HepG2 (cell line): ENCODE measurements around the gene SRP14. TPM values are rescaled to one million over a fixed set of nuclear protein-coding genes. Genes with fewer than 3 reads are reported as not detected.
A peak's percentile ranks its signal among the peaks of the same experiment; 100 is the strongest.

Source experiments
- ARID3A ChIP-seq: IDR thresholded peaks from 2 replicates; pipeline ENCODE4 v1.6.1; 2012; ENCODE audit warnings: low read depth, low read length, improper control_type of control experiment
- MEIS2 ChIP-seq: sonication (generic); formaldehyde crosslinking; IDR thresholded peaks from 2 replicates; pipeline ENCODE4 v1.9.0; 2021; ENCODE audit warnings: mild to moderate bottlenecking, missing genetic modification reagents
- NFATC3 ChIP-seq: sonication (generic); formaldehyde crosslinking; IDR thresholded peaks from 2 replicates; pipeline ENCODE4 v1.5.1; 2020; ENCODE audit warnings: mild to moderate bottlenecking, missing genetic modification reagents
- PTBP1 ChIP-seq: fragments of 200-400 bp; formaldehyde crosslinking; IDR thresholded peaks from 2 replicates; pipeline ENCODE4 v1.6.1; 2018; ENCODE audit warnings: low read length, low read depth; ENCODE audit not compliant: poor library complexity, severe bottlenecking
- RFX3 ChIP-seq: IDR thresholded peaks from 2 replicates; pipeline ENCODE4 v1.6.1; 2016; ENCODE audit warnings: missing biosample characterization, missing genetic modification reagents
- RFXAP ChIP-seq: sonication (generic); formaldehyde crosslinking; IDR thresholded peaks from 2 replicates; pipeline ENCODE4 v1.4.0; 2020; ENCODE audit warnings: missing genetic modification reagents, borderline replicate concordance
- ZNF484 ChIP-seq: sonication (generic); formaldehyde crosslinking; IDR thresholded peaks from 2 replicates; pipeline ENCODE4 v1.5.1; 2020; ENCODE audit warnings: mild to moderate bottlenecking, low read depth, missing genetic modification reagents, borderline replicate concordance
- ZNF496 ChIP-seq: sonication (generic); formaldehyde crosslinking; IDR thresholded peaks from 2 replicates; pipeline ENCODE4 v1.8.1; 2023; ENCODE audit warnings: mild to moderate bottlenecking, moderate library complexity, missing genetic modification reagents; ENCODE audit not compliant: insufficient replicate concordance
- ZNF547 ChIP-seq: sonication (generic); formaldehyde crosslinking; IDR thresholded peaks from 2 replicates; pipeline ENCODE4 v1.5.1; 2020; ENCODE audit warnings: mild to moderate bottlenecking, missing genetic modification reagents
- ZNF552 ChIP-seq: sonication (generic); formaldehyde crosslinking; IDR thresholded peaks from 2 replicates; pipeline ENCODE4 v1.9.0; 2022; ENCODE audit warnings: missing genetic modification reagents, mild to moderate bottlenecking, borderline replicate concordance
- ZNF674 ChIP-seq: sonication (generic); formaldehyde crosslinking; IDR thresholded peaks from 2 replicates; pipeline ENCODE4 v1.5.0; 2020; ENCODE audit warnings: low read depth, mild to moderate bottlenecking, missing genetic modification reagents
- ZNF691 ChIP-seq: sonication (generic); formaldehyde crosslinking; IDR thresholded peaks from 2 replicates; pipeline ENCODE4 v1.4.0; 2020; ENCODE audit warnings: missing genetic modification reagents, low read depth, mild to moderate bottlenecking, borderline replicate concordance
- ZNF775 ChIP-seq: sonication (generic); formaldehyde crosslinking; IDR thresholded peaks from 2 replicates; pipeline ENCODE4 v1.4.0; 2020; ENCODE audit warnings: missing genetic modification reagents, mild to moderate bottlenecking, moderate library complexity, borderline replicate concordance
- polyA plus RNA-seq, 8 experiments: library from polyadenylated mRNA; depleted of rRNA in 3 of 8; stranded (reverse) in 7 of 8; unstranded in 1 of 8; fragments of >200 nt; fragmentation: Illumina TruSeq in 4 of 8; extraction: Trizol in 4 of 8; gene quantifications; 2 replicates each; pipeline versions ENCODE4 v1.2.1 to v1.2.3, GENCODE V29; 2011 to 2016; ENCODE audit warnings: low read depth in 4 of 8, missing spikeins in 1 of 8, mixed read lengths in 1 of 8; ENCODE audit not compliant: insufficient read depth in 1 of 8
- total RNA-seq, 5 experiments: library from RNA; depleted of rRNA; stranded (reverse); fragments of >200 nt; fragmentation: Illumina TruSeq; extraction: Trizol; gene quantifications; 2 replicates each; pipeline ENCODE4 v1.2.3, GENCODE V29; 2016; ENCODE audit warnings: low read depth in 1 of 5
- TF ChIP-seq, protein P1 (sequence below): sonication (generic); formaldehyde crosslinking; IDR thresholded peaks from 2 replicates; pipeline ENCODE4 v1.4.0; 2020; ENCODE audit warnings: missing genetic modification reagents
- TF ChIP-seq, protein P2 (sequence below): sonication (generic); formaldehyde crosslinking; conservative IDR thresholded peaks from 2 replicates; pipeline ENCODE4 v1.8.0; 2022; ENCODE audit warnings: low read depth, missing genetic modification reagents

Gene SRP14
- total and polyA plus RNA-seq, 2 of the 13 experiments (the other 11 are each of a cell fraction or from before 2014, with no cell fraction given) = 208 to 356 TPM

DNA sequence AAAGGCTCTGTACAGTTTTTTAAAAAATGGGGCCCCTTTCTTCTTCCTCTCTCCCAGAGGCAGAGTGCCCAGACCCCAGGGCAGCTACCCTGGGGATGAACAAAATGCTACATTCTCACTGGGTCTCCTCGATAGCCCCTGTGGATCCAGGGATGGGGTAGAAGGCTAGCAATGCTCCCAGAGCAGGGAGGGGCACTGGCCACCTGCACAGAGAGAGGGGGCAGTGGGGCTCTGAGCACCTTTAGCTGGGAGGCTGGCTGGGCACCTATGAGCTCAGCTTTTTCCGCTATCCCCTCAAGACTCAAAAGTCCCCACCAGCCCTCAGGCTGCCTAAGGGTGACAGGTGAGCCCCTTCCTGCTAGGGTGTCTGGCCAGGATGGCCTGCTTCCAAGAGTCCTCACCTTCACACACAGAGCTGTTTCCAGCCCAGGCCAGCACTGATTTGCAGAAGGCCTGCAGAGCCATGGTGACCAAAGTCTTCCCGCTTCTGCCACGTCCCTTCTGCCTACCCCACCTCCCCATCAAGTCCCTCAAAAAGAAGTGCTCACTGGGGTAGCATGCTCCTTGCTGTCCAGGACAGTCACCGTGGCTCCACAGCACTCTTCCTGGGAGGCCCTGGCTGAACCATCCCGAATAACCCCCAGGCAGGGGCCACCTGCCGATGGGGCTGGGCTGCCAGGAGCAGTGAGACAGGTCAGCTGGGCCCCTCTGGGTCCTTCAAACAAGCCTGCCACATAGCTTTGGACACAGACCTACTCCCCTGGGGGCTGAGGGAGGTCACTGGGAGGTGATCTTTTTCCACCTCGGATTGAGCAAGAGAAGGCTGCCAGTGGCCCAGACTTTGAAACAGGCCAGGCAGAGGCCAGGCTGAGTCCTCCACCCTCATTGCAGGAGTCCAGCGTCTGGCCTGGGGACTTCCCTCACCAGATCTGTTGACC is 49.3 kb upstream of the SRP14 start (continued):
- TF ChIP-seq, protein P1, sequence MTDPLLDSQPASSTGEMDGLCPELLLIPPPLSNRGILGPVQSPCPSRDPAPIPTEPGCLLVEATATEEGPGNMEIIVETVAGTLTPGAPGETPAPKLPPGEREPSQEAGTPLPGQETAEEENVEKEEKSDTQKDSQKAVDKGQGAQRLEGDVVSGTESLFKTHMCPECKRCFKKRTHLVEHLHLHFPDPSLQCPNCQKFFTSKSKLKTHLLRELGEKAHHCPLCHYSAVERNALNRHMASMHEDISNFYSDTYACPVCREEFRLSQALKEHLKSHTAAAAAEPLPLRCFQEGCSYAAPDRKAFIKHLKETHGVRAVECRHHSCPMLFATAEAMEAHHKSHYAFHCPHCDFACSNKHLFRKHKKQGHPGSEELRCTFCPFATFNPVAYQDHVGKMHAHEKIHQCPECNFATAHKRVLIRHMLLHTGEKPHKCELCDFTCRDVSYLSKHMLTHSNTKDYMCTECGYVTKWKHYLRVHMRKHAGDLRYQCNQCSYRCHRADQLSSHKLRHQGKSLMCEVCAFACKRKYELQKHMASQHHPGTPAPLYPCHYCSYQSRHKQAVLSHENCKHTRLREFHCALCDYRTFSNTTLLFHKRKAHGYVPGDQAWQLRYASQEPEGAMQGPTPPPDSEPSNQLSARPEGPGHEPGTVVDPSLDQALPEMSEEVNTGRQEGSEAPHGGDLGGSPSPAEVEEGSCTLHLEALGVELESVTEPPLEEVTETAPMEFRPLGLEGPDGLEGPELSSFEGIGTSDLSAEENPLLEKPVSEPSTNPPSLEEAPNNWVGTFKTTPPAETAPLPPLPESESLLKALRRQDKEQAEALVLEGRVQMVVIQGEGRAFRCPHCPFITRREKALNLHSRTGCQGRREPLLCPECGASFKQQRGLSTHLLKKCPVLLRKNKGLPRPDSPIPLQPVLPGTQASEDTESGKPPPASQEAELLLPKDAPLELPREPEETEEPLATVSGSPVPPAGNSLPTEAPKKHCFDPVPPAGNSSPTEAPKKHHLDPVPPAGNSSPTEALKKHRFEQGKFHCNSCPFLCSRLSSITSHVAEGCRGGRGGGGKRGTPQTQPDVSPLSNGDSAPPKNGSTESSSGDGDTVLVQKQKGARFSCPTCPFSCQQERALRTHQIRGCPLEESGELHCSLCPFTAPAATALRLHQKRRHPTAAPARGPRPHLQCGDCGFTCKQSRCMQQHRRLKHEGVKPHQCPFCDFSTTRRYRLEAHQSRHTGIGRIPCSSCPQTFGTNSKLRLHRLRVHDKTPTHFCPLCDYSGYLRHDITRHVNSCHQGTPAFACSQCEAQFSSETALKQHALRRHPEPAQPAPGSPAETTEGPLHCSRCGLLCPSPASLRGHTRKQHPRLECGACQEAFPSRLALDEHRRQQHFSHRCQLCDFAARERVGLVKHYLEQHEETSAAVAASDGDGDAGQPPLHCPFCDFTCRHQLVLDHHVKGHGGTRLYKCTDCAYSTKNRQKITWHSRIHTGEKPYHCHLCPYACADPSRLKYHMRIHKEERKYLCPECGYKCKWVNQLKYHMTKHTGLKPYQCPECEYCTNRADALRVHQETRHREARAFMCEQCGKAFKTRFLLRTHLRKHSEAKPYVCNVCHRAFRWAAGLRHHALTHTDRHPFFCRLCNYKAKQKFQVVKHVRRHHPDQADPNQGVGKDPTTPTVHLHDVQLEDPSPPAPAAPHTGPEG (CRISPR knock-in tag) = 0 out of 2 replicates have a peak, but pooled peaks have one; percentile 50
- TF ChIP-seq ARID3A (peak; percentile 15; the same call in 1 of the 2 replicates), RFXAP (no peak), ZNF547 (CRISPR knock-in tag) (peak; percentile 71; the same call in 1 of the 2 replicates), ZNF484 (CRISPR knock-in tag) (no peak), NFATC3 (0 out of 2 replicates have a peak, but pooled peaks have one; percentile 48), MEIS2 (CRISPR knock-in tag) (peak; percentile 89), ZNF496 (CRISPR knock-in tag) (no peak), PTBP1 (no peak), ZNF691 (CRISPR knock-in tag) (peak; percentile 43; the same call in 1 of the 2 replicates), ZNF552 (CRISPR knock-in tag) (0 out of 2 replicates have a peak, but pooled peaks have one; percentile 22), RFX3 (CRISPR knock-in tag) (no peak), ZNF674 (CRISPR knock-in tag) (no peak), ZNF775 (CRISPR knock-in tag) (no peak)
- TF ChIP-seq, protein P2, sequence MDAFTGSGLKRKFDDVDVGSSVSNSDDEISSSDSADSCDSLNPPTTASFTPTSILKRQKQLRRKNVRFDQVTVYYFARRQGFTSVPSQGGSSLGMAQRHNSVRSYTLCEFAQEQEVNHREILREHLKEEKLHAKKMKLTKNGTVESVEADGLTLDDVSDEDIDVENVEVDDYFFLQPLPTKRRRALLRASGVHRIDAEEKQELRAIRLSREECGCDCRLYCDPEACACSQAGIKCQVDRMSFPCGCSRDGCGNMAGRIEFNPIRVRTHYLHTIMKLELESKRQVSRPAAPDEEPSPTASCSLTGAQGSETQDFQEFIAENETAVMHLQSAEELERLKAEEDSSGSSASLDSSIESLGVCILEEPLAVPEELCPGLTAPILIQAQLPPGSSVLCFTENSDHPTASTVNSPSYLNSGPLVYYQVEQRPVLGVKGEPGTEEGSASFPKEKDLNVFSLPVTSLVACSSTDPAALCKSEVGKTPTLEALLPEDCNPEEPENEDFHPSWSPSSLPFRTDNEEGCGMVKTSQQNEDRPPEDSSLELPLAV (CRISPR knock-in tag) = no peak
